Fibroblast of gingiva (primary cell): ENCODE data around the gene ABI3BP.
A peak's percentile ranks its signal among the peaks of the same experiment; 100 is the strongest.

Source experiments
- DNase-seq: peaks from one replicate; pipeline ENCODE4 v3.0.0-alpha.2; 2011; ENCODE audit warnings: low read depth

ABI3BP gene

DNA sequence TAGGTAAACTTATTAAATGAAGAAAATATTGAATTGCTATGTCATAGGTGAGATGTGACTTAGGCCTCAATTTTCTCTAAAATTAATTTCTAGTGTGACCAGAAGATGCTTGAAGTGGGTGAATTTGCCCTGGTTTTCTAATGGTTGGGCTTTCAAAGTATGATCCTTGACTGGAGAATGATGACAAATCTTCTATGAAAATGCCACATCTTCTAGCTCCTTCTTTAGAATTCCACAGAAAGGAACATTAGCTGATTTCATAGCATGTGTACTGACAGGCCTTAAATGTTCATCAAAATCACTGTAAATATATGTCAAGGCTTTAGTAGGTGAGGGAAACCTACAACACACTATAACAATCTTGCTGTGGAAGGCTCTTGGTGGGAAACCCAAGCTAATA lies 8.9 kb downstream of the ABI3BP start:
- no peak for DNase-seq

DNA sequence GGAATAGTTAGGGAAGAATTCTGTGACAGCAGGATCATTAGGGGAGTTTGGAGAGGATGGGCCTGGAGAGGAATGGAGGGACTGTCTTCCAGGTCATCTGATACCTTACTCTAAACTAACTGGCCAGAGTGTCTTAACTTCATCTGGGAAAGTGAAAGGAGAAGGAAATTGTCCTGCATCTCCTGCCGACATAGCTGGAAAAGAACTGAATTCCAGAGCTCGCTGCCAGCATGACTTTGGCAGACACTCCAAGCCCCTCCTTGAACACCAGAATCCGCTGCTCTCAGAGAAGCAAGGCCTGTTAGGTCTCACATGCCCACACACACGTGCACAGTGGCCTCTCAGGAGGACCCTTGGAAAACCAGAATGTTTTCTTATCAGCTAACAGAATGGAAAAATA lies 10.5 kb downstream of the ABI3BP start:
- DNase-seq: peak; percentile 80

DNA sequence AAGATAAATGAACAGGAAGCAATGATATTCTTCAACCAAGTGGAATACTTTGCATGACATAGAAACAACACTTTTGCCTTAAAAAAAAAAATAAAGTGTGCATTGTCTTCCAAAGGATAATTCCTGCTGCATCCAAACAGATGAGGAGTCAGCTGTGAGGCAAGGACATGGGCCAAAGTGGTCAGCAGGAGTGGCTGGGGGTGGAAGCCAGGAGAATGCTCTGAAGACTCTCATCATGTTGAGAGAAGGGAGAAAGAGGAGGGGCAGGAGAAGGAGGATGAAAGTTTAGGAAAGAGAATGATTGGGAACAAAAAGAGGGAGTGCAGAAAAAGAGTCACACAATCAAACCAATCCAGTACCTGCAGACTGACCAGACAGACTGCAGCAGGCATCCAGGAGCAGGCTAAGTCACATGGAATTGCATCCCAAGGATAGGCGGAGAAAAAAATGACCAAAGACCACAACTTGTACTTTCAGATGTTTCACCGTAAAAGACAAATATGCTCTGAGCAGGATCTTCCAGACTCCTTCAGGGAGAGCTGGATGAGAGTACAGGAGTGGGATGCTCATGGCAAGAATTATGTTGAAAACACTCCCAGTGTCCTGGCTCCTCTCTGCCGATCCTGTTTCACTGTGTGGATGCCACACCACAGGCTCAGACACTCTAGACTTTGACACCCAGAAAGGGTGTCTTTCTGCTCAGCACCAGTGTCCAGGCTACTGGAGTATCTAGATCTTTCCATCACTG lies 11.9 kb downstream of the ABI3BP start:
- no peak for DNase-seq

DNA sequence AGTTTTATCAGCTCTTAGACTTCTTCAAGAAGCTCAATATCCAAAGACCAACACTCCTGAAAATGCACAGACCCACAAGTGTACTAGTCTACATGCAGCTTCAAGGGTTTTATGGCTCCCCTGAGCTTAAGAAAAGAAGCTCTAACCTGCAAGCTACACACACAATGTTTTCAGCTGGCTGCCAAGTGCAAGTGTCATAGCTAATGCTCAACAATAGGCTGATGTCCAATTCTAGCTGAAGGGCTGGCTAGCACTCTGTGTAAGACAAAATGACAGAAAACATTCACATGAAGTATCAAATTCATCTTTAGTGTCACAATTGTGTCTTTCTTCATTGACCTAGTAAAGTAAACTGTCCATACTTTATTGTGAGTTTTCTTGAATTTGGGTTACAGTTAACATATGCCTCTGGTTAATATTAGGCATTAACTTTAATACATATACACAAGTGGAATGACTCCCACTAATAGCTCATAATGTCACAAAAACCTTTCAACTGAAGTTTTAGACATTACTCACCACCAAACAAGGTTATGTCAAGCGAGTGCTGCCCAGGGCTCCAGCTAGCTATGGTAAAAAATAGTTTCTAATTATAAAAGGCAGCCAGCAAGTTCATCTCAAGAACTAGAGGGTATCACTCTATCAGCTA lies 15.1 kb downstream of the ABI3BP start:
- DNase-seq: peak; percentile 21

DNA sequence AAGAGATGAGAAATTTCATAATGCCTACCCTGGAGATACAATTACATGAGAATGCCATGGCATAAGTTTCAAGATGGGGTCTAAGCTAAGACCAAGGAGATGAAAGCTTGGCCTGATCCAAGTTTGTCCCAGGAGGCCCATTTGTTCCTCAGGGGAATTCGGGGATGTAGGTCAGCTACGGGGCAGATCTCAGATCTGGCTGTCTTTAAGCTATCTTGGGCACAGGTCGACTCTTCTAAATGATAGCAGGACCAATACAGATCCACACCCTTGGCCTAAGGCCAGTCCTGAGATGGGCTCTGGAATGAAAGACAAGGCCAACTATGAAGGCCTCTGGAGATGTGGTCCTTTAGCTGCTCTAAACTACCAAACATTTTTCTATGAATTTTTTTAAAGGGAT lies 16.6 kb downstream of the ABI3BP start:
- DNase-seq: no peak

DNA sequence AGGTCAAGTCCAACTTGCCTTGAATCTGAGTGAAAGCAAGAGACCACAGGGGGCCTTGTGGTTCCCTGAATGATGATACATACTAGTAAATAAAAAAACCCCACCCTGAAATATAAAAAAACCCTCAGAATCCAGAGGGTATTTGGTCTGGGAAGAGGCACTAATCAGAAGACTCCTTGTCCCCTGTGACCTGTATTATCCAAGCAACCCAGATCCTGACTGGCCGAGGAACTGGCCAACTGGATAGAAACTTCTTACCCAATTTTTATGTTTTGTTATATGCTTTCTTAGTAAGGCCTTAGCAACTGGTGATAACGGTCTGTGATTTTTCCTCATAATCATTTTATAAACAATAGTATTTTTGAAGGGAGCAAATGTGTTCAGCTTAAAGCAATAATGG lies 17.5 kb downstream of the ABI3BP start:
- no peak for DNase-seq

DNA sequence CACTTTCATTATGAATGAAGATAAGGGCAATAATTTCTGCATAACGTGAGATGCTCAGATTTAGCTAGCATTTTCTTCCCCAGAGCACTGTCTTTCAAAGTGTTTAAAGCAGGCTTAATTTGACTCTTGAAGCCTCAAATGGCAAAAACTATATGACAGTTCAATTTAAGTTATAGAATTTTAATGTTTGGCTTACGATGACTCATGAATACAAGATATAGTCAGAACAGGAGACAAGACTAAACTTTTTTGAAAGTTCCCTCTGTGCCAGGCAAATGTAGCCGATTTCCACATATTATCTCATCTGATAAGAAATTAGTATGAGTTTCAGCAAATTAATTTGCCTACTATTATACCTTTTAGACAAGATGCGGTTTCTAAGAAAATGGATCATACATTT lies 19.6 kb downstream of the ABI3BP start:
- no peak for DNase-seq

DNA sequence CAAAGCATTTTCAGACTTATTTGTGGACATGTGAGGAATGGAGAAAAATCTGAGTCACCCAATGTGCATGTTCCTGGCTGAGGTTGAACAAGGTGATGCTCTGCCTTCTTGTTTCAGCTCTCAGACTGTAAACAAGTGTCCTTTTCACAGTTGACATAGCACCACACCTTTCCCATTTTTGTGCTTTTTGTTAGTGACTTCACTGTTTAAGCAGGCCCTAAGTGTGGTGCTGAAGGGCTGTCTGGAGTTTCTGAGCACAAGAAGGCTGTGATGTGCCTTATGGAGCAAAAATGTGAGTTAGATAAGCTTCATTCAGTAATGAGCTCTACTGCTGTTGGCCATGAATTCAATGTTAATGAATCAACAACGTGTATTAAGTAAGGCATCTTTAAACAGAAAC lies 20.4 kb downstream of the ABI3BP start:
- no peak for DNase-seq

DNA sequence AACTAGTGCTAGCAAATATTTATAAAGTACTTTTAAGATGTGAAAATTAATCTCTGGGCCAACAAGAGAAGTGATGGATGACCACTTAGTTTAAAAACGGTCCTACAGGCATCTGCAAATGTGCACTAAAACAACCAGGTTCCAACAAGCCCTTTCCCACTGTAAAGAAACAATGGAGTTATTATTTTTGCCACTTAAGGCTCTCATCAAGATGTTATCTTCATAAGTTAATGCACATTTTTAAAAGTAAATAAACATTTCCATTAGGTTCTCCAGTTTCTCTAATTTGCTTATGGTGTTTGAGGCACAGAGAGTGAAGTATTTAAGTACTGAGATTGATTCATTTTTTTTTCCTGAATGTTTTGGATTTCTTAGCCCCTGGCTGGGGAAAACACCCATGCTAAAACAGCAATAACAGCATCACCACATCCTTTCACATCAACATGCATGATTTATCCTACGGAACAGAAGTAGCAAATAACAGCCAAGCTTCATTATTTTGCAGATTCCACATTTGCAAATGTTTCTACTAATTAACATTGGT lies 20.8 kb downstream of the ABI3BP start:
- no peak for DNase-seq

DNA sequence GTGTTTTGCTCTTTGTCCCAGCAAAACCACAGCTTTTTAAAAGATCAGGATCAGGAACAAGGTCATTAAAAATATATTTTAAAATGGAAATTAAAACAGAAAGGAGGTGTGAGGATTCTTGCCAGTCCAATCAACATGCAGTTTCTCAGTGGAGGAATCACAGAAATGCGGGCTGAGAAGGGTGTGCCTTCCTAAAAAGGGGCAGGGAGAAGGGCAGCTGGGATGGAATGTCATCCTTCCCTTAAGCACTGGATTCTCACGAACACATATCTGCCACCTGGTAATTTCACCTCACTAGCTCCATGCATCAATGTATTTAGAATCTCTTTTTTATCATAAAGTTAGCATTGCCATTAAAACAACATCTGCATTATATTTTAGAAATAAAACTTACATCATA lies 21.4 kb downstream of the ABI3BP start:
- DNase-seq: no peak

DNA sequence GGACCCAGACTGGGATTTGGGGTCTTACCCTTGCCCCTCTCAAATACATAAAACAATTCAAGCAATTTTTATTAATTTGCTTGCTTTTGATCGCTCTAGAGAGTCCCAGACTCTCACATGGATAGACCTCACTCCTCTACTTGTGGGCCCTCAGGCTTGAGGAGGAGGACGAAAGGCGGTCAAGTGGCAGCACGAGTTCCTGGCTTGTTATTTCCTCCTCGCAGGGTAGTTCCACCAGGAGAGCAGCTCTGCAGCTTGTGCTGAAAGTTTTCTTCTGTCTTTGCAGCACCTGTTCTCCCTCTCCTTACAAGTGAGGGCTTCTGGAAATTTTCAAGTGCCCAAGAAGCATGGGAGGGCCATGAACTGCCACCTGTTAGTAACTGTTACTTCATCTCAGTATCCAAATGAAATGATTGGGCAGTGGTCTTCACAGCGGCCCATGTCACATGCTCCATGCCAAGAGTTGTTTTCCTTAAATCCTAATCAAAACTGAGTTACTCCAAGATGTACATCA lies 22.7 kb downstream of the ABI3BP start:
- no peak for DNase-seq

DNA sequence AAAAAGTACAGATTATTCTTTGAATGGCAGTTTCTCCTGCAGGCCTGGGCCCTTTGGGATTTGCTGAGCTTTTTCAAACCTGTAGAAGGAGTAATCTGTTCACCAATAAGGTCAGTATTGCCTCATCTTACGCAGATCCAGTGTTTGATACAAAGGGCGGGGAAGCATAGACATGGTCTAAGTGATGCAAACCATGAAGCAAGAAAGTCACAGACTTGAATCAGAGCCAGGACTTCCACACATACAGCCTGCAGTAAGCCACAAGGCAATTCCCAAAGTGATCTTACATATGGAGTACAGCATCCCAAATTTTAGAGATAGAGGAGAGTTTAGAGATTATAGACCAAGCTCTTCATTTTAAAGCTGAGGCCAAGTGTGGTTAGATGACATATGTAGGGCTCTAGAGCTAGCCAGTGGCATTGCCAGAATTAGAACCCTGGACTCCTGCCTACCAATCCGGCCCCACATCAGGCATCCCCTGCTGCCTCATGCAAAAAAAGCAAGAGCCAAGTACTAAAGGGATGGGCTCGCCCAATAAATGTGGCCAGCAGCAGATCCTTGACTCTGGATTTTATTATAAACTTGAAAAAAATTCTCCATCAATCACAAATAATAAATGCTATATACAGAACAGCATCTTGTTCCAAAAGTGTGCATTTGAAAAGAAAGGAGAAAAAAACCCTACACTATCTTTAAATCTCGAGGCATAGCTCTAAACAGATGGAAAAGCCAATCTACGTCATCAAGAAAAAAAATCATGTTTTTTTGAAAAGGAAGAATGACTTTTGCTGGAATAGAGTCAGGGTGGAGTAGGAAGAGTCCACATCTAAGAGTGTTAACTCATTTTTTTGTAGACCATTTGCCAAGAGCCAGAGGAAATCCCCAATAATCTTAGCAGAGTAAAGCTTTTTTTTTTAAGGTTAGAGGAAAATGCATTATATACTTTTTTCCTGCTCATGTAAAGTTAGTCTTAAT lies 24.0 kb downstream of the ABI3BP start:
- DNase-seq: peak; percentile 69

DNA sequence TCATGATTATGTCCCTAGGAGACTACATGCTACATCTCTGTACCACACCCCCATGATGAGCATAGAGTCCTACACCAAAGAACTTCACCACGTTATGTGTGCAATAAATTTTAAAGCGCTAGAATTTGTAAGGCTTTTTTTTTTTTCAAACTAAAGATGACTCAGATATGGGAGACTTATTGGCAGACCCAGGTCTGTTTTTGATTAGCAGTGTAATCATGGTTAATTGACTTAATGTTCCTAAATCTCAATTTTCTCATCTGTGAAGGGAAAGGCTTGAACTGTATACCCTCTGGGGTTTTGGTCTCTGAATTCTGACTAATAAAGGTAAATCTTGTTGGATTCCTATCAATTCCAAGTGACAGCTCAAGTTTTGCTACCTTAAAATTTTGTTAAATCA lies 26.4 kb downstream of the ABI3BP start:
- no peak for DNase-seq

DNA sequence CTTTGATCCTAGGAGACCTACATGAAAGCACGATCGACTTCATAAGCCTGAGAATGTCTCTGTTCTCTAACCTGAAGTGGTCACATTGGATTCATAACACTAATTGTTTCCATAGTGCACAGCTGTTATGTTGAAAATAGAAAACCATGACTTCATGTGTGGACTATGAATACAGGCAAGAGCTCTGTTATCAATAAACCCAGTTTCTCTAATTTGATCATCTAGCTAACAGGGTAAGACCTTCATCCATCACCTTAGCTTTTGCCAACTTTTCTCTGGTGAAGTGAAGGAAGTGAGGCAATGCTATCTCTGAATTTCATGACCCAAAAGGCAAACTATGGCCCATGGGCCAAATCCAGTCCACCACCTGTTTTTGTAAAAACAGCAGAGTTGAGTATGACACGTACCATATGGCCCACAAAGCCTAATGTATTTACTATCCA lies 27.2 kb downstream of the ABI3BP start:
- DNase-seq: no peak

DNA sequence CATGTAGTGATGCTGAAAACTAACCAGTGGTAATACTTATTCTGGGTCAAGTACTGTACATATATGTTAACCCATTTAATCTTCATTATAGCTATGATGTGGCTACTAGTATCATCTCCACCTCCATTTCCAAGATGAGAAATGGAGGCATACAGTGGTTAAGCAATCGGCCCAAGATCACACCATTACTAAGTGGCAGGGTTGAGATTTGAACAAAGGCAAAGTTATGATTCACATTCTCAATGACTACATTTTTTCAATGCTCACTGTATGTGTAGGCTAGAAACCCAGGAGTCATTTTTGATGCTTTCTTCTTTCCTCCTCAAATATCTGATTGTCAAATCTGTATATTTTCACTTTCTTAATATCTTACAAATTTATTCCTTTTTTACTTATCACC lies 30.2 kb downstream of the ABI3BP start:
- DNase-seq: no peak

DNA sequence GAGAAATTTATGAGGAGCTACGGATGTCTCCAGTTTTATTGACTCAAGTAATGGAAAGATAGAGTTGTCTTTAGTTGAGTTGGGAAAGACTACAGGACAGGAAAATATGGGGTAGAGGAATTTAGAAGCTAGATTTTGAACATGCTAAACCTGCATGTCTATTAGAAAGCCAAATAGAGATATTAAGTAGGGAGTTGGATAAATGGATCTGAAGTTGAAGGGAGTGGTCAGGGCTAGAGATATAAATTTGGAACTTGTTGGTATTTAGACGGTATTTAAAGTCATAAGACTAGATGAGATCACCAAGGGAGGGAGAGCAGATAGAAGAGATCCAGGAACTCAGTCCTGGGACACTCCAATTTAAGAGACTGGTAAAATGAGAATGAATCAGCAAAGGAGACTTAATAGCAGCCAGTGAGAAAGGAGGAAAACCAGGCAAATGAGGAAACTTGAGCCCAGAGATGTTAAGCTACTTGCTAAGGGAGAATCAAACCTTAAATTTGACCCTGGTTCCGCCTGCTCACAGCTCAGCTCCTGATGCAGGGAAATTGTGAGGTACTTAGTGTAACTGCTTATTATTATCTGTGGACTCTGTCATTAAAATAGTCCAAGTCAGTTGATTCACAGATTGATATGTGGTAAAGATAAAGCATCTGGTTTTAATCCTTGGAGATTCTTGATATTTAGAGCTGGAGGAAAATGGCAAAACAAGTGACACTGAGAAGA lies 35.8 kb downstream of the ABI3BP start:
- DNase-seq: peak; percentile 57

DNA sequence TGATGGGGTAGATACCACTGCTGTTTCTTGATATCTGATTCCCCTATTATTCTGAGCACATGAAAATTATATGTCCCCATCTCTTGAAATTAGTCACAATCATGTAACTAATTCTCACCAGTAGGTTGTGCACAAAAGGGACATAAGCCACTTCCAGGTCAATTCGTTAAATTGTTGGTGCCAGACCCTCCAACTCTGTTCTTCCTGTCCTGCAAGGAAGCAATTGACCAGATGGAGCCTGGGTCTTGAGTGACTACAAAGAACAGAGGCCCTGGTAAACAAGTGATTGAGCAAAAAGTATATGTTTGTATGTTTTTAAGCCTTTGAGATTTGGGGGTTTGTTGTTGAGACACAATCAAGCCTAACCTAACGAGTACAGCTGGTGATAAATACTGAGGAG lies 36.9 kb downstream of the ABI3BP start:
- no peak for DNase-seq

DNA sequence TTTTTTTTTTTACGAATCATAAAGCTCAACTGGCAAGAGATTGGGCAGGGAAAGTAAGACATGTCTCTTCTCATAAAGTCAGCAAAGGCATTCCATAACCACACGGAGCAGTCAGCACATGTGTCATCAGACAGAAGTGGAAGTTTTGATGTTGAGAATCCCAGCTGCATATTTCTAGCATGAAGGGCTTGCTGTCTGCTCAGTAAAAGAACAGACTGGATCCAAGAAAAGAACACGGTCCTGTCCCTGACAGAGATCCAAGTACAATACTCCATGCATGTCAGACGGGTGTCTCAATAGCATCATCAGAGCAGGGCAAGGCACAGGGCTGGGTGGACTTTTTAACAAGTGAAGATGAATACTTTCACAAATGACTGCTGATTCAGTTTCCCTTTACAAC lies 38.2 kb downstream of the ABI3BP start:
- peak; percentile 95 for DNase-seq

DNA sequence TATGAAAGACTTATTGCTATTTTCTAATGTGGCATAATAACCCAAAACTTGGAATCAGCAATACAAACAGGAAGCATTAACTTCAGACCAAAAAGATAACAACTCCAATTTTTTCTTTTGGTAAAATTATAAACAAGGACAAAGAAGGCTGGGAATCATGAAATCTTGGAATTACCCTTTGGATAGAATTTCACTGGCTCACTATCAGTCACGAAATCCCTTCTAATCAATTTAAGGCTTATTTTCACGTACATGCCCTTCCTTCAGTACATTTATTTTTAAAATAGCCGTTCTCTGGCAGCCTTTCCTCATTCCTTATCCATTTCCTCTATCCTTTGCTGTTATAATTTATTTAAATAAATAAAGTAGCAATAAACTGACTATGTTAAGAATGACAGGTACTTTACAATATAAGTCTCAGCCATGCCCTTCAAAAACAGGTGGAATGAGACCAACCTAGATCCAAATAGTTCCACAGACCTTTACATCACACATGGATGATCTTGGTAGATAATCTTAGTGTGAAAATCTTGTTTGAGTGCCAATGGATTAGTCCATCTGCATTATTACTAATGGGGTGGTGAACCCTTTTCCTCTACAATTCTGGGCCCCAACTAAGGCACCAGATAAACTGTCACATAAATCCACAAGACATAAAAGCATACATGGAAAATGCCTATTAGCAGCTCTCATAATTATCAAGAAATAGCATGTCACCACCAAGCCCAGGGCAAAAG lies 38.9 kb downstream of the ABI3BP start:
- DNase-seq: peak; percentile 15

DNA sequence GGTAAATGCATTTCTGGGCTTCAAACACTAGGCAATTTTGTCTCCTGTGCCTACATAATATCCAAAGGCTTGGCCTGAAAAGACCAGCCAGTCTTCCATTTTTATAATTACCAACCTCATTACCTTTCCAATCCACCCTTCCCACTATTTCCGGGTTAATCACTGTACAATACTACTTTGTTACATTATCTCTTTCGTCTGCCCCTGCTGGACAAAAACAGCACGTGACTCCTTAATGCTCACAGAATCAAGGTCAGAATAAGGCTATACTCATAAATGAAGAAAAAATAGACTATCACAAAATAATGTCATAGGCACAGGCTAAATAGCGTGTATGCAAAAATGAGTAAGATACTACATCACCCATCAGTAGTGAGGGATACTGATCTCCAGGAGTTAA lies 40.1 kb downstream of the ABI3BP start:
- no peak for DNase-seq

DNA sequence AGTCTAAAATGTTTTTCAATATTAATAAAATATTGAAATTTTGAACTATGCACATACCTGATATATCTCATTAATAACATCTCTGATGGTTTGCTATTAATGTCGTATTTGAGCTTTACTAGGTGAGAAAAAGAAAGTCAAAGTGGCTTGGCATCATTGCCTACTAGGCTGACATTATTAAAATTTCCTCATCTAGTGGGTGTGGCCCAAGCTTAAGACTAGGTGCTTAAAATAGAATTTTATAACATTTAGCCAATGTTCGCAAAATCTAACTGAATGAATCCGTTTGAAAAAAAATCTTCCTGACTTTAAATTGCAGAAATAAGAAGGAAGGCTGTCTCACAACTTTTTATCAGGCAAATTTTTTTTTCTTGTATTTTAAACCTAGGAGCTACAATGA lies 46.1 kb downstream of the ABI3BP start:
- DNase-seq: no peak
